Measurements from ENCODE around the gene TMEM63B. TPM values are rescaled to one million over a fixed set of nuclear protein-coding genes. Genes with fewer than 3 reads are reported as not detected.

The TMEM63B gene
- total and polyA plus RNA-seq, 2 of the 8 experiments (the other 6 are each of a cell fraction or from before 2014, with no cell fraction given): 61.1 to 96.8 TPM

DNA sequence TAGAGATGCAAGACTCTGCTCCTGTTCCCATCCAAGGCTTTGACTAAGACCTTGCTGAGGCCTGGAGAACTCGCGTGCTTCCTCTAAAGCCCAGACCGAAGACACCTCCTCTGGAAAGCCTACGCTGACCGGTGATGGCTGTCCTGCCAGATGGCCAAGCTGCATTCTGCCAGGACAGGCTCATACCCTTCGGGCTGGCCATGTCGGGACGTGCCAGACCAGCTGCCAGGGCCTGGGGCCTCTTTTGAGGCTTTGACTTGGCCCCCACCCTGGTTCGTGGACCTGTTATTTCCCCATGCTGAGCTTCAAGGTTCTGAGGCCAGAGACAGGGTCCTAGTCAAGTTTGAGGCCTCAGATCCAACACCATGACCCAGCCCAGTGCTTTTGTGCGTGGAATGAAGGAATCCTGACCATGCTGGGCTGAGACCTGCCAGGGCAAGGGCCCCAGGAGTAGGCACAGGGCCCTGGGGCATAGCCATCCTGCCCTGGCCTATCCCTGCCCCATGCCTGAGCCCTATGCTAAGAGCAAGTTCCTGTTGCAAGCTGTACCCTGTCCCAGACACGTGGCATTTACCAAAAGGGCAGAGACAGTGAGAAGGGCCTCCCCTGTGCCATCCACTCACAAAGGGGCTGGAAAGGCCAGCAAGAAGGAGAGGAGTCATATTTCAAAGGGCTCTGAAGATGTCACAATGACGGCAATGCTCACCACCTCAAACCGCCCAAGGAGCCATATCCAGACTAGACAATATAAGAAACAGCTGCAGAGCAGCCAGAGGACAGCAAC, 42.9 kb upstream of the TMEM63B start (continued):
- TF ChIP-seq HDAC6 (IDR thresholded peaks at IDR 0.05; ENCODE audit: low read depth, low read length): no peak
- no peak for TF ChIP-seq CTBP2 (IDR thresholded peaks at IDR 0.05; ENCODE audit: borderline replicate concordance, insufficient read depth, insufficient read length, low read length)
- no peak for TF ChIP-seq ZNF274 (IDR thresholded peaks at IDR 0.05; ENCODE audit: borderline replicate concordance, extremely low read depth, low read length)

Measured in H1 (cell line).